HL-60 (cell line): ENCODE results near the gene RAI14.
"Not testable (repeated sequence)": the region's sequence is repeated elsewhere in the genome, so short reads cannot be mapped to it uniquely, and the experiment has no call there.

ENCODE experiments used
- DNase-seq, 2 experiments: peaks; one replicate each; pipeline ENCODE4 v3.0.0-alpha.2; 2010 to 2020; ENCODE audit warnings: low read depth in 1 of 2, low spot score in 1 of 2
- H3K27ac ChIP-seq: fragments of 250-450 bp; sonication (Bioruptor Pico); replicated peaks from 2 replicates; pipeline ENCODE4 v1.5.1; 2020; ENCODE audit warnings: mild to moderate bottlenecking, moderate library complexity
- H3K27me3 ChIP-seq: fragments of 250-450 bp; sonication (Bioruptor Pico); 2 replicates; pipeline ENCODE4 v1.5.1; 2021; ENCODE audit warnings: mild to moderate bottlenecking, moderate library complexity; ENCODE audit not compliant: insufficient read depth, poor library complexity, severe bottlenecking
- H3K4me3 ChIP-seq: replicated peaks from 2 replicates; pipeline ENCODE4 v1.5.1; 2011; ENCODE audit warnings: mild to moderate bottlenecking, control low read depth, low read length; ENCODE audit not compliant: insufficient read depth
- GABPA ChIP-seq: IDR thresholded peaks from 2 replicates; pipeline ENCODE4 v1.6.1; 2012; ENCODE audit warnings: low read depth
- POLR2AphosphoS5 ChIP-seq: IDR thresholded peaks from 2 replicates; pipeline ENCODE4 v1.6.1; 2012; ENCODE audit warnings: low read depth
- REST ChIP-seq: IDR thresholded peaks from 2 replicates; pipeline ENCODE4 v1.6.1; 2012; ENCODE audit warnings: low read depth; ENCODE audit not compliant: insufficient replicate concordance
- SPI1 ChIP-seq: IDR thresholded peaks from 2 replicates; pipeline ENCODE4 v1.6.1; 2012; ENCODE audit warnings: low read depth, mild to moderate bottlenecking, borderline replicate concordance
- TF ChIP-seq, protein P1 (sequence below): IDR thresholded peaks from one replicate; pipeline ENCODE4 v1.5.1; 2011; ENCODE audit warnings: low read length, control low read depth, inconsistent platforms; ENCODE audit not compliant: insufficient read depth

Gene RAI14

GRCh38 chr5:34719029-34719428, 62.9 kb downstream of the RAI14 start:
- H3K27me3 ChIP-seq: peaks cover 3% of the 10 kb centered on the region
- TF ChIP-seq POLR2AphosphoS5 (no peak), REST (no peak), GABPA (no peak), SPI1 (no peak)
- TF ChIP-seq, protein P1, sequence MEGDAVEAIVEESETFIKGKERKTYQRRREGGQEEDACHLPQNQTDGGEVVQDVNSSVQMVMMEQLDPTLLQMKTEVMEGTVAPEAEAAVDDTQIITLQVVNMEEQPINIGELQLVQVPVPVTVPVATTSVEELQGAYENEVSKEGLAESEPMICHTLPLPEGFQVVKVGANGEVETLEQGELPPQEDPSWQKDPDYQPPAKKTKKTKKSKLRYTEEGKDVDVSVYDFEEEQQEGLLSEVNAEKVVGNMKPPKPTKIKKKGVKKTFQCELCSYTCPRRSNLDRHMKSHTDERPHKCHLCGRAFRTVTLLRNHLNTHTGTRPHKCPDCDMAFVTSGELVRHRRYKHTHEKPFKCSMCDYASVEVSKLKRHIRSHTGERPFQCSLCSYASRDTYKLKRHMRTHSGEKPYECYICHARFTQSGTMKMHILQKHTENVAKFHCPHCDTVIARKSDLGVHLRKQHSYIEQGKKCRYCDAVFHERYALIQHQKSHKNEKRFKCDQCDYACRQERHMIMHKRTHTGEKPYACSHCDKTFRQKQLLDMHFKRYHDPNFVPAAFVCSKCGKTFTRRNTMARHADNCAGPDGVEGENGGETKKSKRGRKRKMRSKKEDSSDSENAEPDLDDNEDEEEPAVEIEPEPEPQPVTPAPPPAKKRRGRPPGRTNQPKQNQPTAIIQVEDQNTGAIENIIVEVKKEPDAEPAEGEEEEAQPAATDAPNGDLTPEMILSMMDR: no peak
- DNase-seq: no peak
- H3K27ac ChIP-seq: no peak overlapping the region
- no peak overlapping the region for H3K4me3 ChIP-seq

- DNase-seq: no peak
Observed at GRCh38 chr5:34721327-34721726, 65.2 kb downstream of the RAI14 start.

DNA sequence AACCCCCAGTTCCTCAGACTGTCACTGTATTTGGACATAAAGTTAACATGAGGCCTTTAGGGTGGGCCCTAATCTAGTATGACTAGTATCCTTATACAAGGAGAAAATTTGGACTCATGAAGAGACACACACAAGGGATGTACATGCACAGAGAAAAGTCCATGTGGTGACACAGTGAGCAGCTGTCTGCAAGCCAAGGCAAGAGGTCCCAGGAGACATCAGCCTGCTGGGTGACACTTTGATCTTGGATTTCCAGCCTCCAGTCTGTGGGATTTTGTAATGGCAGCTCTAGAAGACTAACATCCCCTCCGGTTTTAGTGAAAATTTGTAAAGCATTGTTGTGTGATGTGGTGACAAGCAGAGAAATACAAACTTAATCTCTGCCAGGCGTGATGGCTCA, 66.1 kb downstream of the RAI14 start:
- TF ChIP-seq POLR2AphosphoS5: no peak
- H3K27me3 ChIP-seq: no peaks in the 10 kb centered on the region
- no peak overlapping the region for H3K4me3 ChIP-seq
- no peak for DNase-seq
- no peak overlapping the region for H3K27ac ChIP-seq

More at GRCh38 chr5:34721327-34721726, 65.2 kb downstream of the RAI14 start:
- Histone ChIP-seq H3K27ac (no peak overlapping the region), H3K27me3 (no peaks in the 10 kb centered on the region), H3K4me3 (no peak overlapping the region)
- TF ChIP-seq REST: no peak
- no peak for TF ChIP-seq GABPA

- Histone ChIP-seq H3K27ac (no peak overlapping the region), H3K4me3 (no peak overlapping the region), H3K27me3 (no peaks in the 10 kb centered on the region)
- TF ChIP-seq SPI1 (no peak), GABPA (no peak)
- DNase-seq: no peak
Observed at GRCh38 chr5:34724741-34725140, 68.6 kb downstream of the RAI14 start.

DNA sequence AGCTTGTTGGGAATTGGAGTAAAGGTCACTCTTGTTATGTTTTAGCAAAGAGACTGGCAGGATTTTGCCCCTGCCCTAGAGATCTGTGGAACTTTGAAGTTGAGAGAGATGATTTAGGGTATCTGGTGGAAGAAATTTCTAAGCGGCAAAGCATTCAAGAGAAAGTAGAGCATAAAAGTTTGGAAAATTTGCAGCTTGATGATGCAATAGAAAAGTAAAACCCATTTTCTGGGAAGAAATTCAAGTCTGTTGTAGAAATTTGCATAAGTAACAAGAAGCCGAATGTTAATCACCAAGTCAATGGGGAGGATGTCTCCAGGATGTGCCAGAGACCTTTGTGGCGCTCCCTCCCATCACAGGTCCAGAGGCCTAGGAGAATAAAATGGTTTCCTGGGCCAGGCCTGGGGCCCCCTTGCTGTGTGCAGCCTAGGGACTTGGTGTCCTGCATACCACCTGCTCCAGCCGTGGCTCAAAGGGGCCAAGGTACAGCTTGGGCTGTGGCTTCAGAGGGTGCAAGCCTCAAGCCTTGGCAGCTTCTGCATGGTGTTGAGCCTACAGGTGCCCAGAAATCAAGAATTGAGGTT, 71.1 kb downstream of the RAI14 start:
- DNase-seq, H3K4me3 ChIP-seq, H3K27me3 ChIP-seq, H3K27ac ChIP-seq: not testable (repeated sequence)

- Histone ChIP-seq H3K27me3 (no peaks in the 10 kb centered on the region), H3K27ac (no peak overlapping the region), H3K4me3 (no peak overlapping the region)
- no peak for DNase-seq
- TF ChIP-seq REST (no peak), POLR2AphosphoS5 (no peak), GABPA (no peak), SPI1 (no peak)
- TF ChIP-seq, protein P1: no peak
Observed at GRCh38 chr5:34728236-34728635, 72.1 kb downstream of the RAI14 start.
